GM12875 (cell line): ENCODE measurements around the gene FRAT2.
"Not testable (repeated sequence)": the region's sequence is repeated elsewhere in the genome, so short reads cannot be mapped to it uniquely, and the experiment has no call there.

Experiments used
- H3K4me3 ChIP-seq: one replicate; pipeline ENCODE4 v1.5.1; 2011; ENCODE audit warnings: low read depth, low read length, control low read depth
- TF ChIP-seq, protein P1 (sequence below): IDR thresholded peaks from 2 replicates; pipeline ENCODE4 v1.5.1; 2011; ENCODE audit warnings: low read depth, mild to moderate bottlenecking, control low read depth, inconsistent platforms, low read length, moderate library complexity, borderline replicate concordance; ENCODE audit not compliant: insufficient read depth

Gene FRAT2

GRCh38 chr10:97356918-97357317 lies 22.4 kb upstream of the FRAT2 start:
- TF ChIP-seq, protein P1, sequence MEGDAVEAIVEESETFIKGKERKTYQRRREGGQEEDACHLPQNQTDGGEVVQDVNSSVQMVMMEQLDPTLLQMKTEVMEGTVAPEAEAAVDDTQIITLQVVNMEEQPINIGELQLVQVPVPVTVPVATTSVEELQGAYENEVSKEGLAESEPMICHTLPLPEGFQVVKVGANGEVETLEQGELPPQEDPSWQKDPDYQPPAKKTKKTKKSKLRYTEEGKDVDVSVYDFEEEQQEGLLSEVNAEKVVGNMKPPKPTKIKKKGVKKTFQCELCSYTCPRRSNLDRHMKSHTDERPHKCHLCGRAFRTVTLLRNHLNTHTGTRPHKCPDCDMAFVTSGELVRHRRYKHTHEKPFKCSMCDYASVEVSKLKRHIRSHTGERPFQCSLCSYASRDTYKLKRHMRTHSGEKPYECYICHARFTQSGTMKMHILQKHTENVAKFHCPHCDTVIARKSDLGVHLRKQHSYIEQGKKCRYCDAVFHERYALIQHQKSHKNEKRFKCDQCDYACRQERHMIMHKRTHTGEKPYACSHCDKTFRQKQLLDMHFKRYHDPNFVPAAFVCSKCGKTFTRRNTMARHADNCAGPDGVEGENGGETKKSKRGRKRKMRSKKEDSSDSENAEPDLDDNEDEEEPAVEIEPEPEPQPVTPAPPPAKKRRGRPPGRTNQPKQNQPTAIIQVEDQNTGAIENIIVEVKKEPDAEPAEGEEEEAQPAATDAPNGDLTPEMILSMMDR = no peak
- no peak overlapping the region for H3K4me3 ChIP-seq

- TF ChIP-seq, protein P1 = no peak
- H3K4me3 ChIP-seq = no peak overlapping the region
These were observed 21.9 kb upstream of the FRAT2 start for GRCh38 chr10:97356318-97356914.

DNA sequence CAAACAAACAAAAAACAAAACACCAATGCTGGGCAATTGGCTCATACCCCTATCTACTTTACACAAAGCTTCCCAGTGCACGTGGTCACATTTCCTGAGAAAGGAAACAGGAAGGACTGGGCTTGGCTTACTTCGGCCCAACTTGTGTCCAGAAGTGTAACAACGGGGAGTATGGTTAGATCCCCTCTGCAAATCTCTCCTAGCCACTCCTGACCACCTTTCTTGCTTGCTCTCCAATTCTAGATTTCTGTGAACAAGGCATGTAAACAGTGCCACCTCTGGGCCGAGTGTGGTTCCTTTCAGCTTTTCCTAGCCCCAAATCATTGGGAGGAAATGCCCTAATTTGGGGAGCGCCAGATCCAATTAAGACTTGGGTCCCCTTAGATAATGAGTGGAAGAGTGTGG lies 21.0 kb upstream of the FRAT2 start:
- H3K4me3 ChIP-seq = no peak overlapping the region
- TF ChIP-seq, protein P1 = no peak

DNA sequence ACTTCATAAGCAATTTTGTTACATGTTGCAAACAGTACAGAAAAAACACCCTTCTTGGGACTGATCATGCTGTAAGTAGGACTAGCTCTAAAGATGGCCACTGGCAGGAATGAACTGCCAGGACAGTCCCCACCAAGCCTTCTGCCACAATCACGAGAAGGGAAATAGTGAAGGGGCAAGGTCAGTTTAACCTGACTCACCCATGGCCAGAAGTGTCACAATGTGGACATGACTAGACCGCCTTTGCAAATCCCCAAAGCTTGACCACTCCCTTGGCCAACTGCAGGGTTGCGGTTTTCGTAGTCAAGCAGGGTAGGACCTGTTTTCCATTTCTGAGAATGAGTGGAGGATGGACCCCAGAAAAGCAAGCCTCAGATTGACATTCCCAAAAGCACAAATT lies 19.4 kb upstream of the FRAT2 start:
- TF ChIP-seq, protein P1 = no peak
- no peak overlapping the region for H3K4me3 ChIP-seq

- no peak overlapping the region for H3K4me3 ChIP-seq
- TF ChIP-seq, protein P1 = no peak
These were observed 15.4 kb upstream of the FRAT2 start for GRCh38 chr10:97349752-97350513.

DNA sequence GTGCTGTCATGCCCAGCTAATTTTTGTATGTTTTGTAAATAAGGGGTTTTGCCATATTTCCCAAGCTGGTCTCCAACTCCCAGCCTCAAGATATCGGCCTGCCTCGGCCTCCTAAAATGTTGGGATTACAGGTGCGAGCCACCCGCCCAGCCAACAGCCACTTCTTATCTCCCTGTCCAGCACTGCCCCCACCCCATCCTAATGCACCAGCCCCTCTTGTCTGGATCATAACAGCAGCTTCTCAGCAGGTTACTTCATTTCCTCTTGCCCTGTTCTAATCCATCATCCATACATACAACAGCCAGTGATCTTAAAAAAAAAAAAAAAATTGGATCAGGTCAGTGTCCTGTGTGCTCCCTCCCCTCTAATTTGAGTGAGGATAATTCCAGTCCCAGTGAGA lies 12.8 kb upstream of the FRAT2 start:
- TF ChIP-seq, protein P1 = no peak
- no peak overlapping the region for H3K4me3 ChIP-seq

GRCh38 chr10:97343664-97344063 lies 9.1 kb upstream of the FRAT2 start:
- H3K4me3 ChIP-seq = not testable (repeated sequence)
